Left cardiac atrium (tissue), 4 donors: ENCODE measurements around the gene ZNF385B. TPM values are rescaled to one million over a fixed set of nuclear protein-coding genes. Genes with fewer than 3 reads are reported as not detected.
"Not testable (repeated sequence)": the region's sequence is repeated elsewhere in the genome, so short reads cannot be mapped to it uniquely, and the experiment has no call there.

Source experiments
- ATAC-seq, 2 donors: fragments of 200-7000 bp; cut with Tn5 transposase; one replicate each; pipeline ENCODE4 v1.9.1; 2020; ENCODE audit warnings: mild to moderate bottlenecking in 2 of 2, moderate library complexity in 2 of 2
- DNase-seq: peaks from one replicate; pipeline ENCODE4 v3.0.0-alpha.2; 2020
- intact Hi-C, 2 donors: fragments of 100-400 bp; cut with DNase I; formaldehyde crosslinking; loops; one replicate each; pipeline versions ENCODE4 v1.14.1 to v1.15.1; 2022 to 2023
- total RNA-seq, 2 donors: library from RNA; stranded (reverse); fragmentation: NEBNext Ultra II Directional; extraction: Animal tissue kit (Norgen Biotek cat#: 25700); gene quantifications; one replicate each; pipeline ENCODE4 v1.2.1, GENCODE V29; 2021
- donor health status: DM: no; HTN: yes; CAD: no.
- donor health status: DM: no; HTN: yes; CAD: no; lungs with severe emphysema.
- donor health status: DM: yes; HTN: yes; CAD: no.
- donor health status: Dilated cardiomyopathy.

The ZNF385B gene
- total RNA-seq, 2 donors from 2014 or later, result 14.3 to 36.7 TPM

DNA sequence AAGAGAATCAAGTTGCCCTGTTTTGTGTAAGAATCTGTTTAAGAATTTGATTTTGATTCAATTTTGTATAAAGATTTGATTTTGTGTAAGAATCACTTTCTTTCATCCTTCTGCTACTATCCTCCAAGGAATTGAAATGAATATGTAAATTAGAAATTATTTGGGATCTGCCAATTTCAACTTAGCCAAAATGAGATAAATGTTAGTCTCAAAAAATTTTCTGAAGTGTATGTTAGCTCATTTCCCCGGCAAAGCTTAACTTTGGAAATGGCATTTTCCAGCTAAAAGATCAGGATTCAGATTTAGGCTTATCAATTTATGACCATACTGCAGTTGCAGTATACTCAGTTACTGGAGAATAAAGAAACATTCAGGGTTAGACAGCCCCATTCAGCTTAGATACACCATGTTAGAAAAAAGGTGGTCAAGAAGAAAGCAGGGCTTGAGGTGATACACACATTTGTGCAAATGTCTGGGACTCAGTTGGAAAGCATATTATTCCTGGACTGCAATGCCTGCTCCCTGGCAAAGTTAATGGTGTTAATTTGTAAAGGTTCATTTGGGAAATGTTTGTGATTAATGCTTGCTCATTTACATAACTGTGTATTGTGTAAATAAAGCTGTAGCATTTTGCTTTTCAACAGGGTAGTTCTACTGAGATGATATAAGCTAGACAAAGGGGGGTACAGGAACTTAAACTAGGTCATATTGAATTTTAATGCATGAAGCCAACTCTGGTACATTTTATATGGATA is 349.0 kb downstream of the ZNF385B start:
- DNase-seq (no peak), ATAC-seq (no peak)
- intact Hi-C loops, result no loop called here

DNA sequence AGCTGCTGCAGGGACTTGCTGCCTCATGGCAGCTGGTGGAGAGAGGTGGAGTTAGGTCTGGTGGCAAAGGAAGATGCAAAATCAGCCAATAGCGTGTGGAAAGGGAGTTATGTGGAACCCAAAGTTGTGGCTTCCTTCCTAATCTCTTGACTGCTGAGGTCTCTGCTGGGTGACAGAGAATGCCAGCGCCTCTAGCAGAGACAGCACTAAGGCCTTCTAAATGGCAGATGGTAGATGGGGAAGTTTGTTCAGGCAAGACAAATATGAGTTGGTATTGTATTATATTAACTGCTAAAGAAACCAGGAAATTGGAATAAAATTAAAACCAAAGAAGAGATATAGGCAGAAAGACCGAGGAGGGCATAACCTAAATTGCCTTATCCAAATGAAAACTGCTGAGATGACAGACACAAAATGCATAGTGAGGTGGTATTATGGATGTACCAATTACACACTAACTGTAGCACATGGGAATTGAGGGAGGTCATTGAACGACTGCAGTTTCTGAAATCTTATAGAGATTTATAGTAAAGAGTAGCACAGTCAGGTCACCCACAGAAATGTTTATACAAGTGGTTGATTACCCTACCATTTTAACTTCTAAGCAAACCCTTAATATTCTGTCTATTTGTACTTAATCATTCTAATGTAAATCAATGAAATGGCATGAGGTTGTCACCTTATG is 350.2 kb downstream of the ZNF385B start:
- DNase-seq (no peak), ATAC-seq (no peak)
- intact Hi-C loops, result no loop called here

DNA sequence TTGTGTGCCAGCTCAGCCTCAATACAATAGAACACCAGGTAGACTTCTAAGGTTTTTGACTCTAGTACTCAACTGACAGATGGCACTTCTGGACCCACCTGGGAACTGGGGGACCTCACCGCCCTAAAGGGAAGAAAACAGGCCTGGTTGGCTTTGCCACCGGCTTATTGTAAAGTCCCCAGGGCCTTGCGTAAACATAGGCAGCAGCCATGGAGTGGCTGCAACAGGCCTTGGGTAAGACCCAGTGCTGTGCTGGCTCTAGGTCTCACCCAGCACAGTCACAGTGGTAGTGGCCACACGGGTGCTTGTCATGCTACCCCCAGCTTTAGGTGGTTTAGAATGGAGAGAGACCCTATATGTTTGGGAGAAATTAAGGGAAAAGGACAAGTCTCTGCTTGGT is 366.1 kb downstream of the ZNF385B start:
- intact Hi-C loops, result no loop called here

DNA sequence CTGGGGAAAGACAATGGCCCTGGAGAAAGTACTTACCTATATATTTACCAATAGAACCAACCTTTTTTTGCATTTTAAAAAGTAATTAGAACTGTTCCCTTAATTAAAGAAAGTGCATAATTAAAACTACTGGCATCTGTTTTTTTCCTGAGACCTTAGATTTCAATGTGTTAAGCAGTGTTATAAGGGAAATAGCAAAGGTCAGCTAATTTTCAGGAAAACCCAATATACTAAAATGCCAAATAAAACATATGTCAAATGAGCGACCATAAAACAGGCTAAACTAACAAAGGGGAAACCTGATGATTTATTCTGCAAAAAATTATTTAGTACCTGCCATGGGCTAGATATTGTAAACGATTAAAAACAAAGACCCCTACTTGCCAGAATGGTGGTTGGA is 372.8 kb downstream of the ZNF385B start:
- ATAC-seq (no peak), DNase-seq (no peak)
- intact Hi-C loops, result no loop called here

More for the DNA sequence above, 366.1 kb downstream of the ZNF385B start:
- no peak for DNase-seq
- ATAC-seq, result no peak

DNA sequence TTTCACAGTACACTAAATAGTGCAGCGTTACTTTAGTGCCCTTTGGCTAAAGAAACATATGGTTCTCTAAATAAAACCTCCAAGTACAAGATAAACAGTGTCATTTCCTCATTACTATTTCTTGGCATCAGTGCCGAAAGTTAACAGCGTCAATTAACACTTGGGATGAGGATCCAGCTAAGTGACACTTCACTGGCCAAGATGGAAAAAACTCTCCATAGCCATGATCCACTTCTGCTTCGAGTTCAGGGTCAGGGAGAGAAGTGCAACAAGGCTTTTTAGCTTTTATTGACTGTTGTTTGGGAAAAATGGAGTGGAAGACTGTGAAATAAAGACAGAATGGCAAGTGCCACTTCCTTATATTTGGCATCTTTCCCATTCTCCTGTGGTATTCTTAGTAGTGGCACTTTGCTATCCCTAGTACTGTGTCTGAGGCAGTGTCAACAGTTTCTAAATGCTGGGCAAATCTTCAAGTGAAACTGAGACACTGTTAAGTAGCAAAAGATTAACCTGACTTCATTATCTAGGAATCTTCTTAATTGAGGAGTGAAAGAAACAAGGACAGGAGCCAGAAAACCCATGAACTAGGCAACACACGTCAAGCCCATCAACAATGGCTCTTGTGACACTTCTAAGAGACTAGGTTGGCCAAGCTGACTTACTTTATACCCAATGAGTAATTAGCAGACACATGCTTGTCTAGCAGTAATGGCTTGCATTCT is 374.2 kb downstream of the ZNF385B start:
- DNase-seq (no peak), ATAC-seq (peak; percentile 87 to 91)
- intact Hi-C loops, result no loop called here

DNA sequence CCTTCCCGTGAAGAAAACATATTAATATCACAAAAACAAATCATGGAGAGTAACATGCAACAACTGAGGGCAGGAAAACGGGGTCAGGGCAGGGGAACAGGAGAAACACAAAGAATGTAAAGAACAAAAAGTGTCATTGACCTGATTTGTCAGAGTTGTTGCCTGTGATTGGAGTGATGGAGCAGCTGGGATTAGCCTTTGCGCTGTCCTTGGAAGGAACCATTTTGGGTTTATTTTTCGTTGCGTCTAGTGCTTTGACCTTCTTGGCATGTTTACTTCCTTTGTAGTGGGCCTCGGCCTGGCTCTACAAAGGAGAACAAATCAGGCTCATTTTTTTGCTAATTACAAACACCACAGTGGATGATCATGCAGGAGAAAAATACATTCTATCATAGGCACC is 378.3 kb downstream of the ZNF385B start:
- ATAC-seq (no peak), DNase-seq (no peak)
- intact Hi-C loops, result no loop called here

DNA sequence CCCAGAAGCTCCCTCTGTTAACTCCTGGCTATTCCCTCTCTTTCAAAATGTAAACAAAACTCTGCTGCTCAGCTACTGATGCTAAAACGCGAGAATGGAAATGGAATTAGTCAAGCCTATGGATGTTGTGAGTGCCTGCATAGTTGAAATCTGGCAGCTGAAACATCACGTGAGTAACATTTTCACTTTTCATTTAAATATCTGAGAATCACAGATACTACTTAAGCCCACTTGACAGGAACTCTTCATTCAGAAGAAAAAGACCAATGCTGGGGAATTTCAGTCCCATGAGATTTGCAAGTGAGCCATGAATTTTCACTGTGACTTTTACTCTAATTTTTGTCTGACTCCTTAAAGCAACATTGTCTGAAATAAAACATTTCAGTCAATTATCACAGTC is 381.5 kb downstream of the ZNF385B start:
- intact Hi-C loops, result no loop called here
- no peak for DNase-seq
- no peak for ATAC-seq

DNA sequence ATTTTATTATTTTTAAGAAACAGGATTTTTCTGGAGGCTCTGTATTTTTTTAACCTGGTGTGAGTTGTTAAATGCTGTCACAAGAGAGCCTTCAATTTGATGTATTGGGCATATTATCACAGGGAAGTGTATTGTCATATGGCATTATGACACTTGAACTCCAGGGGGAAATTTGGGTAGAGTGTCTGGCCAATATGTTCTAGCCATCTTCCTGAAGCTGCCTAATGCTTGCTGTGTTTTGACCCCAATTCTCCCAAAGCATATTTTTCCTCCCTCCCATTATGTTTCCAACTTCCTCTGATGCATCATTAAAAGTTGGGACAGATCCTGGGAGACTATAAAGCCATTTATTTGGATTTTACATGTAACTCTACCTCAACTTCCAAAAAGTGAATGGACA is 382.6 kb downstream of the ZNF385B start:
- intact Hi-C loops, result no loop called here

DNA sequence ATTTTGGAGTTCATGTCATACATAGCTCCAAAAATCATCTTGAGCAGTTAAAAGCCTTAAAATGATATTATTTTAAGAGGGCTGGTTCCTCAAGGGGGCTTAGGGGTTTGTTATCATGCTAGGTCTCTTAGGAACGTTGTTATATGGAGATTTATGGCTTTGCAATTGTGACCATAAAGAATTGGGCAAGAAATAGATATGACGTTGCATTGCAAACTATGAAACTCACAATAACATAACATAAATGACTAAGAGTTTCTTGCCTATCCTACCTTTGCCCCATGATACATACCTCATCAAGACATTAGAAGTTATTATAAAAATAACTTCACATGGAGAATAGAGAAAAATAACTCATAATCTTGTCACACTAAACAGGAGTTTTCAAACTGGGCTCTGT is 390.4 kb downstream of the ZNF385B start:
- ATAC-seq (no peak), DNase-seq (no peak)
- intact Hi-C loops, result no loop called here

More for the DNA sequence above, 382.6 kb downstream of the ZNF385B start:
- DNase-seq (no peak), ATAC-seq (no peak)

DNA sequence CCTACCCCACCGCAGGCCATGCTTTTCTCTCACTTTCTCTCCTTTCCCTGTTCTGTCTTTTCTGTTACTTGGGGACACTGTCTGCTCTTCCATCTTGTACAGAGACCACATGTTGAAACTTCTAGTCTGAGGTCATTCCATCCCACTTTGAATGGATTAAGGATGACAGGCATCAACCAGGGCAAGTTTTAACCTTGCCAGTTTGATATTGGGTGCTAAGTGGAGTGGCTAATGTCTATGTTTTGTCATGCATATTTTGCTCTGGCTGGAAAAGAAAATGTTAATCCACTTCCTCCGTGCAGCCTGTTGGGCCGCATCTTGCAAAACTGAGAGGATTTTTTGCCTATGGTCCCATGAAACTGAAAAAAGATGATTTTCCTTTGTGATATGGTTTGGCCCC is 391.3 kb downstream of the ZNF385B start:
- DNase-seq (no peak), ATAC-seq (no peak)
- intact Hi-C loops, result no loop called here

DNA sequence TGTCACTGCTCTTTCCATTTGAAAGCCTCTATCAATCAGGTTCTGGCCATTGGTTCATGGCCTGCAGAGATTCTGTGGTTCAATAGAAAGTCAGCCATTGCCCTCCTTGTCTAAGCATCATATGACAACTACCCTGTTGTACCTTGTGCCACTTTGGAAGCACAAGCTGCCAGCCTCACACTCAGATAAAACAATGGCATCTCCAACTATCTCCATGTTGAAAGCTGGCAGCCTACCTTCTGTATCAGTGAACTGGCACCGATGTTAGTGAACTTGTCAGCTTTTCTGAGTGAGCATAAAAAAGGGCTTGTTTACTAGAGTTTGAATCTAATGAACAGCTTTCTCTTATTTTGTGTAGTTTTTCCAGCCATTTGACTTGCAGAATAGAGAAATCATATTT is 393.5 kb downstream of the ZNF385B start:
- ATAC-seq, result peak; percentile 80 to 83
- intact Hi-C loops, result no loop called here
- DNase-seq, result no peak

DNA sequence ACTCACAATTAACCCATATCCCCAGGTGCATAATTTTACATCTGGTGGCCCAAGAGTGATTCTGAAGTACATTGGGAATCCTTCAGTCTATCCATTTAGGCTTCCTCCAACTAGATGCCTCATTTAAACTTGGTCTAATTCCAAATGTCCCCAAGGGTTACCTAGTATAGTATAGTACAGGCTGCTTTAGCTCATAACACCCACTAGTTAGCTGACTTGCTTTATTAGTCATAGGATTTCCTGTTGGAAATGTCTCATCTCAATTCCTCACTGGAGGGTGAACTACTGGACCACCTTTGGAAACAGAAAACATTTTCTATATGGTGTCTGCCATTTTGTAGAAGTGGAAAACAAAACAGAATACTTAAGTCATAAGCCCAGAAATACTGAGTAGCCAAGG is 394.3 kb downstream of the ZNF385B start:
- ATAC-seq, result peak in 1 of 2 donors; percentile 19
- intact Hi-C loops, result no loop called here

DNA sequence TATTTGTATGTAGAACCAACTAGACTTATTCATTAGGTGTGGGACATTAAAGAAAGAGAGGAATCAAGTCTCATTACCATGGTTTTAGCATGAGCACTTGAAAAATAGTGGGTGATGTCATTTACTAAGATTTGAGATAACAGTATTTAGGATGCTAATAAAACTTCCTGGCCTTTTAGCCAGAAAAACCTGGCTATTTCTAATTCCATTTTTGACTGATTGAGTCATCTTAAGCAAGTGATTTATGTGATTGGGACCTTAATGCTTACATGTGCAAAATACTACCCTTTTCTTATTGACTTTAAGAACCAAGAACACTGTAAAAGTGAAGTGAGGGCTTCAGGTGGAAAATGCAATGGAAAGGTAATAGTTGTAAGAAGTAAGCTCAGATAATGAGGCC is 400.0 kb downstream of the ZNF385B start:
- ATAC-seq, result no peak
- no peak for DNase-seq
- intact Hi-C loops, result no loop called here

More for the DNA sequence above, 394.3 kb downstream of the ZNF385B start:
- no peak for DNase-seq

DNA sequence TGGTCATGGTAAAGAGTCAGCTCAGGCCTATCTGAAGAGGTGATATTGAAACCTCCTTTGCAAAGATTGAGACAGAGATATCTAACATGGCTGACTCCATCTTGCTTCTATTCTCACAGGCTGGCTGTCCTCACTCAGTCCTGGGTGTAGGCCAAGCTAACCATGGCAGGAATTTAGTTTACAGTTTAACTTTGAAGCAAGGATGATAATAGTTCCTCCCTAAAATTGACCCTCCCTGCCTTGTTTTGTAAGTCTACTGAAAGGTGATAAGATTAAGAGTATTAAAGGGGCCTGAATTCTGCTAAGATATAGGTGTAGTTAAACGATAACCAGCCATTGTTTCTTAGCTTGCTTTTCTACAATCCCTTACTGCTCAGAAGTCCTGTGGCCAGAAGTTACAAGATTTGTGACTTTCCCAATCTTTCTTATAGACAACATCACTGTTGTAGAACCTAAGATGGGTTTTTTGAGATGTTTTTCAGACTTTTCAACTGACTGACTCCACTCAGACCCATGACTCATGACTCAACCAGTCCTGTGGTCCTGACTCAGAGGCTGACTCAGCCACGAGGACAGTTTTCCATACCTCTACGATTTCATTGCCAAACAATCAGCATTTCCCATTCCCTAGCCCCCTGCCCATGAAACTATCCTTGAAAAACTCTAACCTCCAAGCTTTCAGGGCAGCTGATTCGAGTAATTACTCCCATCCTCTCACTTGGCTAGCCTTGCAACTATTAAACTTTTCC is 401.1 kb downstream of the ZNF385B start:
- peak in 1 of 2 donors; percentile 93 for ATAC-seq
- intact Hi-C loops, result no loop called here
- no peak for DNase-seq

DNA sequence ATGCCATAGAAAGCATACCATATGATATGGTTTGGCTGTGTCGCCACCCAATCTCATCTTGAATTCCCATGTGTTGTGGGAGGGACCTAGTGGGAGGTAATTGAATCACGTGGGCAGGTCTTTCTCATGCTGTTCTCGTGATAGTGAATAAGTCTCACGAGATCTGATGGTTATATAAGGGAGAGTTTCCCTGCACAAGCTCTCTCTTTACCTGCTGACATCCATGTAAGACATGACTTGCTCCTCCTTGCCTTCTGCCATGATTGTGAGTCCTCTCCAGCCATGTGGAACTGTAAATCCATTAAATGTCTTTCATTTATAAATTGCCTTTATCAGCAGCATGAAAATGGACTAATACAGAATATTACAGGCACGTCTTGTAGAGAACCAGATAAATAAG is 403.3 kb downstream of the ZNF385B start:
- DNase-seq, ATAC-seq, intact Hi-C loops: not testable (repeated sequence)

DNA sequence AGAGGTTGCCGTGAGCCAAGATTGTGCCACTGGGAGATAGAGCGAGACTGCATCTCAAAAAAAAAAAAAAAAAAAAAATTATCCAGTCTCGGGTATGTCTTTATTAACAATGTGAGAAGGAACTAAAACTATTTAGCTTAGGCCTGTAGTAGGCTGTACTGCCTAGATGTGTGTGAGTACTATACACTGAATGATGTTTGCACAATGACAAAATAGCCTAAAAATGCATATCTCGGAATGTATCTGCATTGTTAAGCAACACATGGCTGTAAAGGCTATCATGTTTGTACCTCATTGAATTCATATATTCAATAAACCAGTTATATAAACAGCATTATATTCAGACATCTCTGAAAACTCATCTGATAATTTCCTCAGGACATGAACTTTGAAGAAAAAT is 405.6 kb downstream of the ZNF385B start:
- ATAC-seq, result no peak
- no peak for DNase-seq
- intact Hi-C loops, result no loop called here

DNA sequence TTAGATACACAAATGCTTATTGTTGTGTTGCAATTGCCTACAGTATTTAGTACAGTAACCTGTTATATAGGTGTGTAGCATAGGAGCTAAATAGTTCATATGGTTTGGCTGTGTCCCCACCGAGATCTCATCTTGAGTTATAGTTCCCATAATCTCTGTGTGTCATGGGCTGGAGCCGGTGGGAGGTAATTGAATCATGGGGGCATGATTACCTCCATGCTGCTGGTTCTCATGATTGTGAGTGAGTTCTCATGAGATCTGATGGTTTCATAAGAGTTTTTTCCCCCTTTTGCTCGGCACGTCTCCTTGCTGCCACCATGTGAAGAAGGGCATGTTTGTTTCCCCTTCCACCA is 406.3 kb downstream of the ZNF385B start:
- no peak for ATAC-seq
- no peak for DNase-seq
- intact Hi-C loops, result no loop called here

DNA sequence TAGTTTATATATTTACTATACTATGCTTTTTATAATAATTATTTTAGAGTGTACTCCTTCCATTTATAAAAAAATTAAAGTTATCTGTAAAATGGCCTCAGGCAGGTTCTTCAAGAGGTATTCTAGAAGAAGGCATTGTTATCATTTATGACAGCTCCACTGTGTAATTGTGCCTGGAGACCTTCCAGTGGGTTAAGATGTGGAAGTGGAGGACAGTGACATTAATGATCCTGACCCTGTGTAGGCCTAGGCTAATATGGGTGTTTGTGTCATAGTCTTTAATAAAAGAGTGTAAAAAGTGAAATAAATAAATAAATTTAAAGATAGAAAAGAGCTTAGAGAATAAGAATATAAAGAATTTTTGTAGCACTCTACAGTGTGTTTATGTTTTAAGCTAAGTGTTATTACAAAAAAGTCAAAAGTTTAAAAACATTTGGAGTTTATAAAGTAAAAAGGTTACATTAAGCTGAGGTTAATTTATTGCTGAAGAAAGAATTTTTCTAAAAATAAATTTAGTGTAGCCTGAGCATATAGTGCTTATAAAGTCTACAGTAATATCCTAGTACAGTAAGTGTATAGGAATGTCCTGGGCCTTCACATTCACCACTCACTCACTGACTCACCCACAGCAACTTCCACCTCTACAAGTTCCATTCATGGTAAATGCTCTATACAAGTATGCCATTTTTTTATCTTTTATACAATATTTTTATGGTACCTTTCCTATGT is 406.8 kb downstream of the ZNF385B start:
- peak in 1 of 2 donors; percentile 61 for ATAC-seq
- DNase-seq, result no peak
- intact Hi-C loops, result no loop called here

DNA sequence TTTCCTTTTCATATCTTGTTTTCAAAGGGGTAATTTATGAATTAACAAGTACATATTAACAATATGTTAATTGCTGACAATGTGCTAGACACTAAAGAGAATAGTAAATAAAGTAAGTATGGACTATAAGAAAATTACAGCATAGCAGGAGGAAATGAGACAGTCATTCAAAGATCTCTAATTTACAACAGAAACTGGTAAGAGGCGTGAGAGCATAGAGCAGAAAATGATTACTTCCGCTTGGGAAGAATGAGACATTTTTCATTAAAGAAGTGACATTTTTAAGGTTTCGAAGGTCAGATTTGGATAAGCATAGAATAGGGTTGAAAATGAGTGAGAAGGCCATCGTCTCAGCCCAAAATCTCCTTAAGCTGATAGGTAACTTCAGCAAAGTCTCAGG is 412.4 kb downstream of the ZNF385B start:
- no peak for ATAC-seq
- intact Hi-C loops, result no loop called here
- DNase-seq, result no peak
